Middle frontal gyrus (tissue), 1 donor: Measurements from ENCODE around the gene C17orf78.
"Not testable (repeated sequence)": the region's sequence is repeated elsewhere in the genome, so short reads cannot be mapped to it uniquely, and the experiment has no call there.

Experiments
- DNase-seq: peaks from one replicate; pipeline ENCODE4 v3.0.0-alpha.2; 2015; ENCODE audit warnings: low spot score; ENCODE audit errors: extremely low spot score

Gene C17orf78

DNA sequence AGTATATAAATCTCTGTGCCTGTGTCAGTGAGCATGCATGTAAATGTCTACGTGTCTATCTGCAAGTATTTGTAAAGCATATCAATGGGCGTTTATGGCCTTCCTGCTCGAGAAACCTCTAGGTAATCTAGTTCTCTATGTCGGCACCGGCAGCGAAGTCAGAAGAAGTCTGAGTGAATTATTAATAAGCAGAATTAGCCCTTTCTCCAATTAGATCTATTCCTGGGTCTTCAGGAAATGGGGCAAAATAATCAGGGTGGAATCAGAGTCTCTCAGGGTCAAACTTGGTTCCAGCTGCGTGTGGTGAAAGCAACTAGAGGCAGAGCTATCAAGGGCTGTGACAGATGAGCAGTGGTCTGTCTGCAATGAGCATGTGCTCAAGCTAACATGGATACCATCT lies at the start of gene C17orf78:
Gene C17orf78, plus strand, starts transcription at position 280 of the 400 bp plus-strand sequence. Its CDS starts 108 bp downstream, at position 388.
- DNase-seq = no peak

DNA sequence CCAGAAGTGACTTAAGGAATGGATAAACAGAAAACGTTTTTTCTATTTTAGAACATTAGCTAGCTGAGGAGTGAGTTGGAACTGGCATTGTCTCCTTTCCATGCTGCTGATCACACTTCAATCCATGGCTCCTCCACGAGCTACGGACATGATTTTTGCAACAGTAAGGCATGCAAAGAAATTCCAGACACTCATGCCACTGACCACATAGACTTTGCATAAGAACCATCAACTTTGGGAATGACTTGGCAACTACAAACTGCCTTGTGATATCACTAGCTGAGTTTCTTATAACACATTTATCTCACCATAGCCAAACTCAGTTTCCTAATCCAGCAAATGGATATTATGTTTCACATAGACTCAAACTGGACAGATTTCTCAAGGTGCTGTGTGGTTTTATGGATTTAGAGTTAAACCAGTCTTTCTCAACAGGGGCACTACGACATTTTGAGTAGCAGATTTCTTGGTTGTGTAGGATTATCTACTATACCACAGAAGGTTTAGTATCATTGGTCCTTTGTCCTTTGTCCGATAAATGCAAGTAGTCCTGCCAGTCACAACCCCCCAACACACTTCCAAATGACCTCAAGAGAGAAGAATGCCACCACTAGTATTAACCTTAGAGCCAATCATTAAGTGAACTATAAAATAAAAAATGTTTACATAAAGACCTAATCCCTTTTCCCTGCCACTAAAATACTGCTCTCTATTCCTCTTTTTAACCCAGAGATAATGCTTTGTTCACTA lies 48.3 kb upstream of the C17orf78 start:
- DNase-seq = no peak

- DNase-seq = no peak
These were observed 36.9 kb upstream of the C17orf78 start for GRCh38 chr17:37338847-37339246.

- DNase-seq = no peak
These were observed 36.5 kb upstream of the C17orf78 start for GRCh38 chr17:37339321-37339720.

- no peak for DNase-seq
These were observed 35.0 kb upstream of the C17orf78 start for GRCh38 chr17:37340804-37341203.

DNA sequence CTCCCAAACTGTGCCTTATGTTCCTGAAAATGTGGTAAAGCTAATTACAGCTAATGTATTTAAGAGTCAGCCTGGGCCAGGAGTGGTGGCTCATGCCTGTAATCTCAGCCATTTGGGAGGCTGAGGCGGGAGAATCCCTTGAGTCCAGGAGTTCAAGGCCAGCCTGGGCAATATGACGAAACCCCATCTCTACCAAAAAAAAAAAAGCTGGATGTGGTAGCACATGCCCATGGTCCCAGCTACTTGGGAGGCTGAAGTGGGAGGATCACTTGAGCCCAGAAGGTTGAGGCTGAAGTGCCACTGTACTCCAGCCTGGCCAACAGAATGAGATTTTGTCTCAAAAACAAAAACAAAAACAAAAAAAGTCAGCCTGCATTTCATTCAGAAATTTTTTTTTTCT lies 33.2 kb upstream of the C17orf78 start:
- no peak for DNase-seq

GRCh38 chr17:37344519-37344918 lies 31.3 kb upstream of the C17orf78 start:
- DNase-seq = no peak

DNA sequence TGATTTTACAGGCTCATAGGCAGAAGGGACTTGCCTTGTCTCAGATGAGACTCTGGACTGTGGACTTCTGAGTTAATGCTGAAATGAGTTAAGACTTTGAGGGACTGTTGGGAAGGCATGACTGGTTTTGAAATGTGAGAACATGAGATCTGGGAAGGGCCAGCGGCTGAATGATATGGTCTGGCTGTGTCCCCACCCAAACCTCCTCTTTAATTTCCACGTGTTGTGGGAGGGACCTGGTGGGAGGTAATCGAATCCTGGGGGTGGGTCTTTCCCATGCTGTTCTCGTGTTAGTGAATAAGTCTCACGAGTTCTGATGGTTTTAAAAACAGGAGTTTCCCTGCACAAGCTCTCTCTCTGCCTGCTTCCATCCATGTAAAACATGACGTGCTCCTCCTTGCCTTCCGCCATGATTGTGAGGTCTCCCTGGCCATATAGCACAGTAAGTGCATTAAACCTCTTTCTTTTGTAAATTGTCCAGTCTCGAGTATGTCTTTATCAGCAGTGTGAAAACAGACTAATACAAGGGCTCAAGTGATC lies 28.9 kb upstream of the C17orf78 start:
- not testable (repeated sequence) for DNase-seq

DNA sequence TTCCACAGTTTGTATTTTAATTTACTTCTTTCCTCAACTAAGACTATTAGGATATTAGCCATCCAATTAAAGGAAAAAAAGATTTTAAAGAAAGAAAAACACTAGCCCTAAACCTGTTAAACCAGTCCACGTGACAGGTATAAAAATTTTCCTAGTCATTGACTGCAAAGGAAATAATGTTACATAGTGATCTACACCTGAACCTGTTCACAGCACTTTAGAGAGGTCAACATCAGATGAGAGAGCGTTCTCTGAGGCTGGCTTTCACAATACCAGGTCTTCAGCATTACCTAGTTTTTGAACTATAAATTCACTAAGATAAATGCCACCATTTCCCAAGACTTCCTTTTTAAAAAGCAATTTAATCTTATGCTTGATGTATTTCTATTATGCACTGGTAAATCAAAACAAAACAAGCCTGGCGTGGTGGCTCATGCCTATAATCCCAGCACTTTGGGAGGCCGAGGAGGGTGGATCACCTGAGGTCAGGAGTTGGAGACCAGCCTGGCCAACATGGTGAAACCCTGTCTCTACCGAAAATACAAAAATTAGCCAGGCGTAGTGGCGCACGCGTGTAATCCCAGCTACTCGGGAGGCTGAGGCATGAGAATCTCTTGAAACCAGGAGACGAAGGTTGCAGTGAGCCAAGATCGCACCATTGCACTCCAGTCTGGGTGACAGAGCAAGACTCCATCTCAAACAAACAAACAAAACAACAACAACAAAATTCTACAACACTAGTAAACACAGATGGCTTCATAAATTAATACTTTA lies 18.8 kb upstream of the C17orf78 start:
- DNase-seq = not testable (repeated sequence)

GRCh38 chr17:37358098-37358829 lies 17.5 kb upstream of the C17orf78 start:
- DNase-seq = no peak

DNA sequence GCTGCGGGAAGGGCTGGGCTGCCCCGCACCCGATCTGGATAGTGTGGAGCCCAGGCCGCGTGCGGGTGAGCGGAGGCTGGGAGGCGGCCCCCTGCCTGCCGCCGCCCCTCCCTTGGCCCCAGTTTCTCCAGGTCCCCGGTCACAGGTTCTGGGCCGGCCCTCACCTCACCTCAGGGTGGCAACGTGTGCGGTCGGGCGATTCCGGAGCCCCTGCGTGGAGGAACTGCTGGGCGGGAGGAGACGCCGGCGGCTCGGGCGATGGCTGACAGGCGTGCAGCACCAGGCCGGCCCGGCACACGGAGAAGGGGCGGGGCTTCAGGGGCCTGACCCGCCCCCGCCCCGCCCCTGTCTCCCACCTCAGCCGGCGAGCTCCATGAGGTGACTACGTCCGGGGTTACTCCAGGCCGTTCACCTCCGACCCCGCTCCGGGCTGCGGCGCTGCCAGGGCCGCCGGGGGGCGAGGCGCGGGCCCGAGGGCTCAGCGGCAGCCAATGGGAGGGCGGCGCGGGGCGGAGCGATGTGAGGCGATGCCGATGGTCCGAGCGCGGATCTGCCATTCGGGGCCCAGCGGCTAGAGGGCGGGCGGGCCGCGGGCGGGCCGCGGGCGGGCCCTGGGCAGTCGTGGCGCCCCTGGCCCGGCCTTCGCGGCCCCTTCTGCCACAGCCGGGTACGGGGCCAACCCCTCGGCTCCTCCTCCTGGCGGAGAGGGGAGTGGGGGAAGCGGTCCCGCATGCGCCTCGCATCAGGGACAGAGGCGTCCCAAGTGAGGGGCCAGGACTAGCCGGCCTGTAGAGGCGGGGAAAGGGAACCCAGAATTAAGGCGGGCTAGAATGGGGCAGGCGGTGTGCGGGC lies 16.7 kb upstream of the C17orf78 start:
- DNase-seq = peak; percentile 86

GRCh38 chr17:37359682-37360188 lies 16.1 kb upstream of the C17orf78 start:
- no peak for DNase-seq

DNA sequence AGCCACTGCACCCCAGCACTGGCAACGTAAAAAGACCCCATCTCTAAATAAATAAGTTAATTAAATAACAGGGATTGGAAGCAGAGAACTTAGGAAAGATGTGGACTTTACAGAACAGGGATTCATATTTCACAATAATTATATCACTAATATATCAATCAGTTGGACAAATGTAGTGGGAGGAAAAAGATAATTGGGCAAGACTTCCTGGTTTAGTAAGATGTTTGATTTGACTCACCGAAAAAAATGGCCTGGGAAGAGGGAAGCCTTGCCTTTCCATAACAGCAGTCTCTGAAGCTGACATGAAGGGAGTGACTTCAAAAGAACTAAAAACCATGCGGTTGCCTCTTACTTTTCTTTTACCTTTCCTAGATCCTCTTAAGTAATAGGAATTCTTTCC lies 15.2 kb upstream of the C17orf78 start:
- DNase-seq = no peak

GRCh38 chr17:37361543-37361942 lies 14.2 kb upstream of the C17orf78 start:
- DNase-seq = no peak

GRCh38 chr17:37365589-37365988 lies 10.2 kb upstream of the C17orf78 start:
- no peak for DNase-seq

DNA sequence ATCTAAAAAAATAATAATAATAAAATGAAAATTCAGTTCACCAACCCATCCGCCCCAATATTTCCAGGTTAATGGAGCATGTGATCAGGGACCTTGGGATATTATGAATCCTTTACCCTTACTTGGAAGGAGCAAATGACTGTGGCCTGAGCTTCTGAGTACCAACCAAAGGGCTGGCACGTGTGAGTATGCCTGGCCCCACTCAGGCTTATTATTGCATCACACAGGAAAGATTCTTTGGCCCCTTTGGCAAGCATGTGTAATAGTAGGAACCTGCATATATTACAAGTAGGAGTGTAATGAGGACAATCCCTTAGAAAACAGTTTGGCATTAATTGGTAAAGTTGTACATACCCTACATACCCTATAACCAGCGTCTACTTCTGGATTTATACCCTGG lies 7.2 kb upstream of the C17orf78 start:
- no peak for DNase-seq

GRCh38 chr17:37373530-37374159 lies 2.1 kb upstream of the C17orf78 start:
- DNase-seq = peak; percentile 57

GRCh38 chr17:37382056-37382455 lies 6.3 kb downstream of the C17orf78 start:
- no peak for DNase-seq

DNA sequence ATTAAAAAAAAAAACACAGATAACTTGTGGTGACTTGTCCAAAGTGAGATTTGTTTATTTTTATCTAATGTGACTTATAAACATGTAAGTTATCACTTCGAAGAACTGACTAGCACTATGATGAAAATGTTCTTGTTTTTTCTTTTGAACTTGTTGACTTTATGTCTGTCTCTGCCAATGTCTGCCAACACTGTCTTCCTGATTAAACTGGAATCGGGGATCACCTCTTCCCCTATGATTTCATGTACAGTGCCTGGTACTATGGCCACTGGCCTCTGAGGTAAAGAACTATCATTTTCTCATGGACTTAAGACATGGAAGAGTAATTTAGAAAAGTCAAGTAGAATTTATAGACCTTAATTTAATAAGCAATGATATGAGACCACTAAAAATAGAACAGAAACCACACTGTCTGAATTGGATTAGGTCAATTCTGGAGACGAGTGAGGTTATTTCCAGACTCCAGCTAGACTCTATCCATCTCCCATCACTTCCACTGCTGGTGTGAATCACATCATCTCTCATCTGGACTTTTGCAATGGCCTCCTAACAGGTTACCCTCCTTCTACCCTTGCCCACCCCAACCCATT lies 8.9 kb downstream of the C17orf78 start:
- no peak for DNase-seq
